Measurements from ENCODE around the gene PDE1A.

GRCh38 chr2:182113334-182113733 lies 313.5 kb downstream of the PDE1A start:
- TF ChIP-seq POLR2AphosphoS5 (IDR thresholded peaks at IDR 0.05) (no peak), CTCF (IDR thresholded peaks at IDR 0.05) (no peak), POLR2A (IDR thresholded peaks at IDR 0.05) (no peak)

All from breast epithelium (tissue), 3 donors.